ENCODE results near the gene THNSL1.
"Not testable (repeated sequence)": the region's sequence is repeated elsewhere in the genome, so short reads cannot be mapped to it uniquely, and the experiment has no call there.

The THNSL1 gene, protein sequence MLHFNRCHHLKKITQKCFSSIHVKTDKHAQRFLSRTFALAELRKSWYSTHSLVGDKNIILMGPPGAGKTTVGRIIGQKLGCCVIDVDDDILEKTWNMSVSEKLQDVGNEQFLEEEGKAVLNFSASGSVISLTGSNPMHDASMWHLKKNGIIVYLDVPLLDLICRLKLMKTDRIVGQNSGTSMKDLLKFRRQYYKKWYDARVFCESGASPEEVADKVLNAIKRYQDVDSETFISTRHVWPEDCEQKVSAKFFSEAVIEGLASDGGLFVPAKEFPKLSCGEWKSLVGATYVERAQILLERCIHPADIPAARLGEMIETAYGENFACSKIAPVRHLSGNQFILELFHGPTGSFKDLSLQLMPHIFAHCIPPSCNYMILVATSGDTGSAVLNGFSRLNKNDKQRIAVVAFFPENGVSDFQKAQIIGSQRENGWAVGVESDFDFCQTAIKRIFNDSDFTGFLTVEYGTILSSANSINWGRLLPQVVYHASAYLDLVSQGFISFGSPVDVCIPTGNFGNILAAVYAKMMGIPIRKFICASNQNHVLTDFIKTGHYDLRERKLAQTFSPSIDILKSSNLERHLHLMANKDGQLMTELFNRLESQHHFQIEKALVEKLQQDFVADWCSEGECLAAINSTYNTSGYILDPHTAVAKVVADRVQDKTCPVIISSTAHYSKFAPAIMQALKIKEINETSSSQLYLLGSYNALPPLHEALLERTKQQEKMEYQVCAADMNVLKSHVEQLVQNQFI

DNA sequence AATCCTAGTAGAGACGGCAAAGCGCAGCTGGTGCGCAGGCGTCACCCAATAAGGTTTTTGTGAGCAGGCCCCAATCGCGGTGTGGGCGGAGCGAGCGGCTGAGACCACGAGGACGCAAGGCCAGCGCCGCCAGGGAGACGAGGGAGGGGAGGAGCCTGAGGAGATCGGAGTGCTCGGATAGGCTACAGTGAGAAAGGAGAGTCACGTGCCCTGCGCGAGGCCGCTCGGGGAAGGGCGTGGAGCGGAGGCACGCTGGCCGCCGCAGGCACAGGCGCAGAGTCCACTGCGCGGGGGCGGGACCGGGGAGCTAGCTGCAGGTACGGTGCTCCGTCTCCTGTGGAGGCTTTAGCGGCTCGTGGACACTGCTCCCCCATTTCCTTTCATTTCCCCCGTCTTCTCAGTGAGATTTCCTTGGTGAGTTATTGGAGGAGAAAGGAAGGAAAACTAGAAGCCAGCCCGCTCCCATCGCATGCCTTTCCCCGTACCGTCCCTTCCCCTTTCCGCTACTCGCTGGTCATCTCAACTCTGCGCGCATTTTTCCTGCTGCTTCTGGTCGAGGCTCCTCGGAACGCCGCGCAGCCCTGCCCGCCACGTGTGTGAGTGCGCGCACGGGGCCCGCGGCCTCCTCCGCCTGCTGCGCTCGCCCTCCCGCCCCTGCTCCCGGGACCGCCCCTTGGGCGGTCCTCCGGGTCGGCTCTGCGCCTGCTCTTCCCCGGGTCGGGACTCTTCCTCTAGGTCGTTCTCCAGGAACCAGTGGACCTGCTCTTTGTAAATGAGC lies at the start of gene THNSL1:
Gene THNSL1, plus strand, starts transcription at position 237 of the 778 bp plus-strand sequence. CDS start 6,612 bp downstream, outside the sequence.
- DNase-seq: peak; percentile 90 to 93

DNA sequence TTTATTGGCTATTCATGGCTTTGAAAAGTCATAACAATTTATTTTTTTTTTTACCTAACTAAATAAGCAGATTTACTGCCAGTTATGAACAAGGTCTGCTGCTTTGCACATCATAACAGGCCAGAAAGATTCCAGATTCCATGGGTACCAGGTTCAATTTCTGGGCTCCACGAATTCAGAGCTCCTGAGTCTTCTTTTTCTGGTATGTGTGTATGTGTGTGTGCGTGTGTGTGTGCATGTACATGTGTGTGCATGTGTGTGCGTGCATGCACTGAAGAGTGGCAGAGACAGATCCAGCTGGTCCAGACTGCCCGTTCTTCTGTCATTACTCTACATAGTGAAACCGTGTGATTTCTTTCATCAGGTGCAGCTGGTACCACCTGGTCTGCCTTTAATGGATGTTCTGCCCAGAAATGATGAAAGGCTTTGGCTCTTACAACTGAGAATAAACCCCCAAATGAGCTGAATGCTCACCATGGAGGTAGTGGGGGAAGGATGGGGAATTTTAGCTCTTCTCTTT lies 49.4 kb upstream of the THNSL1 start:
- DNase-seq: no peak

DNA sequence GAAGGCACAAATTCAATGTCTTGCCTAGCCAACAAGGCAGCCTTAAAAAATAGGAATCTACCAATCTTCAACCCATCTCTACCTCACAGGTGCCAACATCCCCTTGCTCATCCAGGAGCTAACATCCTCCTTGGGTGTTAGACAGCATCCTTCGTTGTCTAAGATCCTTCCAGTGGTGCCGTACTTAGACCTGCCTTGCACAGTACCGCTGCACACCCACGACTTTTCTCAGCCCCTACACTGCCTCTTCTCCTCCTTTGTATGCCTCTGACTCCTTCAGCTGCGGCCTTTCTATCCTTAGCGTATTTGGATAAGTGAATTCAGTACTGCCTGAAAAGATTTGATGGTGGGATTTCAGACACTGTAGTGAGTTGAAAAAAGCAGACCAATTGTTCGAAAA lies 48.1 kb upstream of the THNSL1 start:
- no peak for DNase-seq

DNA sequence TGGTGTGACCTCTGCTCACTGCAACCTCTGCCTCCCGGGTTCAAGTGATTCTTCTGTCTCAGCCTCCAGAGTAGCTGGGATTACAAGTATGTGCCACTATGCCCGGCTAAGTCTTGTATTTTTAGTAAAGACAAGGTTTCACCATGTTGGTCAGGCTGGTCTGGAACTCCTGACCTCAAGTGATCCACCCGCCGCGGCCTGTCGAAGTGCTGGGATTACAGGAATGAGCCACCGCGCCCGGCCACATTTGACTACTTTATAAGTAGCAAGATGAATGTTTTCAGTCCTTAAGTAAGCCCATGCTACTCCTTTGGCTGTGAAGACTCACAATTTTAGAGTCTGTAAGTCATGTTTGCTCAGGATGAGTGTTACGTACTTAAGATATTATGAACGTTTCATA lies 47.5 kb upstream of the THNSL1 start:
- DNase-seq: not testable (repeated sequence)

DNA sequence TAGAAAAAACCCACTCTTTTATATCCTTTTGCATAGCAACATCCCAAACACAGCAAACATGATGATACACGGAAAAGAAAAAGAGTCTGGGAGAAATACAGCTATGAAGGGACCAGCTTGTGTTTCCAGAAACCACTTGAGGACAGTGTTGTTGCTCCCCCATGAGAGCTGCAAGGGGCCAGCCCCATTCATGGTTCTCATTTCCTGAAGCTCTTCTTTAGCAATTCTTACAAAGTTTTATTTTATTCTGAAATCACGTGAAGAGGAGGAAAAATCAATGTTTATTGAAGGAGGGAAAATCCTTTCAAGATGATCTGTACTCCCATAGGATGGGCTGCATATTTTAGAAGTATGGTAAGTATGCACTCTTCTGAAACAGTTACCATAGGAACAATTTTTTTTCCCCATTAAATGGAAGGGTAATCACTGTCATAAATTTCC lies 46.6 kb upstream of the THNSL1 start:
- DNase-seq: no peak

DNA sequence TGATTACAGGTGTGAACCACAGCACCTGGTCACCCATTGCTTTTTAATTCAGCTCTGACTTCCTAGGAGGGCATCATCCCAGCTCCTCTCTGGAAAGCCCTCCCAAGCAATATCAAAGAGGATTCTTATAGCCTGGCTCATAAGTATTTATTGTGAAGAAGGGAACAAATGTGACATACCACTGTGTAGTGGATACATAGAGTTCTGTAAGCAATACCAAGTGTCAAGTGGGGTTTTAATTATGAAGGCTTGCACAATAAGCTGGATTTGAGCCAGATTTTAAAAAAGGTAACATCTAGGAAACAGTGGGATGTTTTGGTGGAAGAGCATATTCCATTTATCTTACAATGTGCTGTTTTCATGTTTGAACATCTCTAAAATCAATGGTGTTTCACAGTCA lies 45.0 kb upstream of the THNSL1 start:
- no peak for DNase-seq

DNA sequence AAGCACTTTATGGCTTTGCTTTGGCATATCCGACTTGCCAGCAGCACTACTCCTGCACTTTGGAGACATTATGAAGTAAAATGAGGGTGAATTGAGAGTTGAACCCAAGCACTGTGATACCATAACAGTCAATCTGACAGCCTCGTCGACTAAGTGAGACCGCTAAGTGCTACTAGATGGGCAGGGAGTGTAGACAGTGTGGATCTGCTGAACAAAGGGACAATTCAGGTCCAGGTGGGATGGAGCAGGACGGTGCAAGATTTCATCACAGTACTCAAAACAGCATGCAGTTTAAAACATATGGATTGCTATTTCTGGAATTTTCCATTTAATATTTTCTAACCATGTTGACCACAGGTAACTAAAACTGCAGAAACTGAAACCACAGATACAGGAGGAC lies 43.2 kb upstream of the THNSL1 start:
- no peak for DNase-seq

DNA sequence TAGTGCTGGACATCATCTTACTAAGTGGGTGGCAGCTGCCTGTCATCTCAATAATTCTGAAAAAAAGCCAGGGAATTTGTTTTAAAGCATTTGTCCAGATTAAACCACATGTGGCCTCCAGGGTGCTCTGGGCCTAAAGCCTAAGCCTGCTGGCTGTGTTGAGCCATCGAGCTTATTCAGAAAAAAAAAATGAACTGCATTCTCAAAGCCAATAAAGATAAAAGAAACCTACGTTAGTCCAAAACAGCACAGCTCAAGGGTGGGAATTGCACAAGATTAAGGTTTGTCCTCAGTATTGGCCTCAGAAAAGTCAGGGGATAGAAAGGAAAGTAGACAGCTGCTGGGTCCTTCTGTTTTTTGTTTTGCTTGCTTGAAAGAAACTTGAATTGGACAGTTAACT lies 41.4 kb upstream of the THNSL1 start:
- no peak for DNase-seq

DNA sequence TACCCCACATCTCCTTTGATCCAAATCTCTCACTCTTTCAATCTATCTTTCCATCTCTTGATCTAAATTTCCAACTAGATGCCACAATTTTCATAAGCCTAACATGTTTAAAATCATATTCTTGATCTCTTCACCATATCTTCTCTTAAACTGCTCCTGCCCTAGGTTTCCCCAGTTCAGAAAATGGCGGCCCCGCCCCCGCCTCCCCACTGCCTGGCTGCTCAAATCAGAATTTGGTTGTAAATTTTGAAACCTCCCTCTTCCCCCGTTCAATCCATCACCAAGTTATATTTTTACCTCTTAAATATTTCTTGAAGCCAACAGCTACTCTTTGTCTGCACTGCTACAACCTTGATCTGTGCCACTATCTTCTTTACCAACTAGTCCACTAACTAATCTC lies 36.7 kb upstream of the THNSL1 start:
- no peak for DNase-seq

DNA sequence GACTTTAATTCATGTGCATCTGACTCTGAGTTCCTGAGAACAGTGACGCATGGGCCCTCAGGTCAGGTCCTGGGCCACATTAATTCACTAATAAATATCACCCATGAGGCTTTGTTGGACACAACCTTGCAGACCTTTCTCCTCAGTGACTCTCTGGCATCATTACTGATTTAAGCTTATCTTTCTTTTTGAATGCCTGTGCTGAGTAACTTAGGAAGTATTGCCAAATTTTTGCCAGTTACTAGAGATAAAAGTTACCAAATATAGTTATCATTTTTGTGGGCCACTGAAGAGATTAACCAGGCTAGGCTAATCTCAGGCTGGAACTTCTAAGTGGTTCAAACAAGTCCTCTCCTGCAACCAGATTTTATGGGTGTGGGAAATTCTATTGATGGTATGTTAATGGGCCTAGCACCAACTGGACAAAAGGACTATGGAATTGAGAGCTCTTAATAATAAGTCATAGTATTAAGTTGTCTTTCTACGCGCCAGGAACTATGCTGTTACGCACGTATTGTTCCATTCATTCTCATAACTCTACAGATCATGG lies 35.2 kb upstream of the THNSL1 start:
- no peak for DNase-seq

DNA sequence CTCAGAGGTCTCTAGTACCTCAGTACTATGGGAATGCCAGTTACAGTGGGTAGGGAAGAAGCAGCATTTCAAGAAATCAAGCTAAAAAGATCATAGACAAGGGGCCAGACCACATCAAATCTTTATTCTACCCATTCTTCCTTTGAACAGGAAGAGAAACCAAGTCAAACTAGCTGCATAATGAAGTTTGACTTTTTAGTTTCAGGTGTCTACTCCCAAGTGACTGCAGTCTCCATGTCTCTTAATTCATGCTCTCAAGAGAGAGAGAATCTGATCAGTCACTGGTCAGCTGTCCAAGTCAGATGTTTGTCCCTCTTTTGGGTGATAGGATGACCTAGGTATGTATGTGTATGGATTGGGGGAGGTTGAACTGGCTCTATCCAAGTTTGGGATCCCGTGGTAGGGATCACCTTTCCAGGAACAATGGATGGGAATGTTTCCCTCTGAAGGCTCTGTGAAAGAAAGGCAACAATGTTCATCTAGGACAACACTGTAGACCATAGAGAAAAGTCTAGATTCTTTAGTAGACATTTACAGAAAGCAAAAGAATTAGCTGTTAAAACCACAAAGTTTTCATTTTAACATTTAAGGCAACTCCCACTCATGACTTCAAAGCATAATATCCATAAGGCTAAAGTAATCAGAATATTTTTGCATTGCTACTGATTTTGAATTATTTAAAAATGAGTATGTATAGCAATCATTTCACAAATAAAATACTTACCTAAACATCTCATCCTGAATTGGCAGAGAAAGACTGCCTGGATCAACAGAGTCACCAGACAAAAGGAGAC lies 33.9 kb upstream of the THNSL1 start:
- no peak for DNase-seq

DNA sequence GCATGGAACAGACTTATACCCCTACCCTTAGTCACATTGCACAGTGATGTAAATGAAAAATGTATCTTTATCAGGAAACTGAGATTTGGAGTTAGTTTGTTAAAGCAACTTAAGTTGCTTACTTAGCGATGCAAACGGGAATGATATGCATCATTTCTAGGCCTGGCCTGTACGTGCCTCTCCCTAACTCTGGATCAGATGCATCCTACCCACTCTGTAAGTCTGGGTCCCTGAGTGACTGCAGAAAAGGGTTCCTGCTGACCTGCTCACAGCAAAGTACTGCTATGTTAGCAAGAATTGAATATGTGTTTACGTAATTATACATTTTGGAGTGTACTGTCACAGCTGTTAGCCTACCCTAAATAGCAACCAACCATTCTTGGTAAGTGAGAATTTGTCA lies 33.3 kb upstream of the THNSL1 start:
- no peak for DNase-seq

DNA sequence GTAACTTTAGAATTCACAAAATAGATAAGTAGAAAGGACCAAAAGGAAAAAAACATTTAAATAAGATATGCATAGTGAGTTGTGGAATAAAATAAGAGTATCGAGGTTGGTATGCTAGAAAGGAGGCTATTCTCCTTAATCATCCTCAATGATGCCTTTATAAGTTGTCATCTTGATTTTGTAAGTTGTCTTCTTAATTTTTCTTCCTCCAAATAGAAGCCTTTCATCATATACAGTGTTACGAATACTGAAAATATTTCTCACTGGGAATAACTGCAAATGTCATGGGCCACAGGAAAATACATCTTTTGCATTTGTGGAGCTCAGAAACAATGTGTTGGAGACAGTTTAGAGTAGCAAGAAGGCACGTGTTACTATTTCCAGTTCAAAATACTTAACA lies 32.5 kb upstream of the THNSL1 start:
- DNase-seq: no peak

DNA sequence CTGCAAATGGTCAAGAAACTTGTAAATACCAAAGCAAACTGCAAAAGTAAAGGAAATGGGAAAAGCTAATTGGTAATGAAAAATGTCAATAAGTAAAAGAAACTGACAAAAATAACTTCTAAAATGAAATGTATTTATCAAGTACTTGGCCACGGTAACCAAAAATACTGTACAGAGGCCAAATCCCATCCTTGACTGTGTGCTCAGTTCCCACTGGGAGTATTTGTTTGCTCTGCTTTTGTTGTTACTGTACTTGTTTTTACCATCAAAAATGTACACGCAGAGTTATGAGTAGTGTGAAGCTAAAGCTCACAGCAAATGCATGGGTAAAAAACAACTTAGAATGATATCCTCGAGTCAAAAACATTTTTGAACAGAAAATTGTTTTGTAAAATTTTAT lies 31.5 kb upstream of the THNSL1 start:
- DNase-seq: no peak

DNA sequence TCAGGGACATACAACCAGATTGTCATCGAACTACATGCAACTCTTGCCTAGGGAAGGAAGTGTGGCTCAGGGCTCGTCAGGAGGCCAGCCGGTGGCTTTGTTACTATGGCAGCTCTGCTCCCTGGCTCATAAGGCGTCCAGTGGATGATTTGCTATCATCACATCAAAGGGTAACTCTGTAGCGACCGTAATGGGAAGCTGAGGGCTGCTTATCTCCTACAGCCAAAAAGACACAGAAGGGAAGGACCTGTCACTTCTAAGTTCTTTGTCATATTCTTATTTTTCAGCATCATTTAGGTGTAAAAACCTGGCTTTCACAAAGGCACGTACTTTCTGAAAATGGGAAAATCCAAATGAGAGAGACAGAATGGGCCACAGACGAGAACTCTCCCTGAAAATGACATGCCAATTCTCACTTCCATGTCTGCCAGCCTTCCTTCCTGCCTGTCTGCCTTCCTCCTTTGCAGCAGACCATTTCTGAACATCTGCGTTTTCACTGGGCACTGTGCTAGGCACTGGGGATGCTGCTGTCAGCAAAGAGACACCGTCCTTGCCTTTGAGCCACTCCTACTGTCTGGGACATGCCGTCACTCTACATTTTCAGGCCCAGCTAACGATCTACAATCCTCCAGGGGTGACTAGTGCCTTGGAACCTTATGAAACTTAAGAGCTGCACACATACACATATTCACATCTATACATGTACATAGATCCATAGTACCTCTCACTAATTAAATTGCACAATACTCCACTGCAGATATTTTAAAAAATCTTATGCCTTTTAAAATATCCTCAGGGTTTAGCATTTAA lies 27.4 kb upstream of the THNSL1 start:
- DNase-seq: no peak

DNA sequence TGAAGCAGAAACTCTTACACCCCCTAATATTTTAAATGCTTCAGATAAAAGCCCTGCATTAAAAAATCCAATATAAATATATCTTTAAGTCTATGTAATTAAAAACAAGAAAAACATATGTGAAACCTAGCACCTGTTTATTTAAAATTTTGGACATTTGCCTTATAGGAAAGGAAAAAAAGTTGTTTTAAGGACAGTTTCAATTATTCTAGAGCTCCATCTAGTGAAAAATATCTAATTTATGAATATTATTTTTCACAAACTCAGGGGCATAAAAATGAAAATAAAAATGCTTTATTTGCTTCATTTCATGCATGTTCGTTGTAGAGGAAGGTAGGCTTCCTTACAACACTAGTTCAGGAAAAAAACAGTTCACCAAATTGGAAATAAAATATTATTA lies 26.5 kb upstream of the THNSL1 start:
- no peak for DNase-seq

DNA sequence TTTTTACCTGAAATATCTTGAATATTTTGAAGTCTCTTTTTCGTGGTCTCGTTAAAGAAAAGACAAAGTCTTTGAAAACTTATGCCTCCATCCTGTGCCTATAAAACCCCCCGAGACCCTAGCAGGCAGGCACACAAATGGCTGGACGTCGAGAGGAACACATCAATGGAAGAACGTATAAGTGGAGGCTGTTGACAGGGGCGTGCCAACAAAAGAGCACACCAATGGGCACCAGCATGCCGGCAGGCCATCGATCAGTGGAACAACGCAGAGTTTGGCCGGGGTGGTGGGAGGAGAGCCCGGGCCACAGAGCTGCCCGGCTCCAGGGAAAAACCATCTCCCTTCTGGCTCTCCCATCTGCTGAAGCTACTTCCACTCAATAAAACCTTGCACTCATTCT lies 25.1 kb upstream of the THNSL1 start:
- no peak for DNase-seq

DNA sequence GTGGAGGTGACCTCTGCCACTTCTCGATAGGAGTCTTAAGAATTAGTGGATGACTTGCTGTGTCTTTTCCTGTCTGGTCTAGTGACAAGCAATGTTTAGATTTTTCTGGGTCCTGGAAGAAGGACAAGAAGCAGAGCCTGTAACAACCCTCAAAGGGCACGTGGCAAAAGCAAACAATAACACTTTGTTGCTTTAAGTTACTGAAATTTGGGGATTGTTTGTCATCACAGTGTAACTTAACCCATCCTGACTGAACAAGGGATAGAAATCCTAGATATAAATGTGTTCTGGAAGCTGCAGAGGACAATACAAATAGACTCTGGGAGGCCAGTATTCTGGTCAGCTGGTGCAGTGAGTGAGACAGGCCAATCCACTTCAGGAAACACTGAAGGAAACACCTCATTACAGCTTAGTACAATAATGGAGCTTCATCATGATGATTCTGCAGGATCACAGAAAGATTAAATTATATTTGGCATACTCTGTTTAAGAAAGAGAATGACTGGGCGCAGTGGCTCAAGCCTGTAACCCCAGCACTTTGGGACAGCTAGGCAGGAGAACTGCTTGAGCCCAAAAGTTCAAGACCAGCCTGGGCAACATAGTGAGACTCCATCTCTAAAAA lies 23.8 kb upstream of the THNSL1 start:
- DNase-seq: no peak

DNA sequence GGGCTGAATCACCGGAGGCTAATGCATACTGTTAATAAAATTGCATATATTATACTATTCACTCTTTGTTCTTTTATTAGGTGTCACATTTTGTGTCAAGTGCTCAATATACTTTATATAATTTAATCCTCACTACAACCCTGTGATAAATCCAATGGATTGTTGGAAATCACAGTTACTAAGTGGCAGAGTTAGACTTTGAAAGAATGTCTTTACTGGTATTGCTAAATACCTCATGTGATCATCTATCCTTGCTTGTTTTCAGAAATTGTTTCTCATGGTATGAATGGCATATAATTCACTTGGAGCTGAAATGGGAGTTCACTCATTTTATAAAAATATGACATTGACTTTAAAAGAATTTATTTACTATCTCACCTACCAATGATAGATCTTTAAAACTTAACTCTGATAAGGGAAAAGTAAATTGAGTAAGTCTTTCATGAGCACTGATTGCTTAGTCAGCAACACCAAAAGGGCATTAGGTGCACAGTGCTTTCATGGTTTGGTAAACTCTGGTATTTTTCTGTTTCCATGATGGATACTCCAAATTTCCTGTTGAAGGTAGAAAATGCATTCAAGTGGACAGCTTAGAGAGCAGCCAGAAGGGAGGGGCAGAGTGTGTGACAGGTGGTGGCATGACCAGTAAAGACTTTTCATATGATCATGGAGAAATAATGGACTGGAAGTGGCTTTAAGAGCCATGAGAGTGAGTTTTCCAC lies 23.0 kb upstream of the THNSL1 start:
- DNase-seq: peak; percentile 10 to 58

DNA sequence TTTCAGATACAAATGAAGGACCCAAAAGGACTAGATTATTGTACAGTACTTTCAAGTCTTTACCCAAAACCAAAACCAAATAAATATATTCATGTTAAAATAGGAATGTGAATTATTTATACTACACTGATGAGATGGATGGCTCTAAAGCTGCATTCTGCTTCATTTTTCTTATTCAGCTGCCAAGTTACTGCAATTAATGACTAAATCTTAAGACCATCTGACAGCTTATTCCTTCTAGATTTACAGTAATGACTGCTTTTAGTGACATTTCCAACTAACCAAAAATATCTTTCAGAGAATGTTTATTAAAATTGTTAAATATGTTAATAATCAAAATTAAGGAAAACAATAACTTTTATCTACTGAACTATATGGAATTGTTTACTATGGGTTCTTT lies 21.3 kb upstream of the THNSL1 start:
- no peak for DNase-seq
